Liver (tissue), 9 donors: ENCODE results near the gene CHST12. TPM values are rescaled to one million over a fixed set of nuclear protein-coding genes. Genes with fewer than 3 reads are reported as not detected.

Experiments
- DNase-seq: peaks from one replicate; pipeline ENCODE4 v3.0.0-alpha.2; 2017; ENCODE audit warnings: low spot score
- H3K27ac ChIP-seq, 2 donors: one replicate each; pipeline ENCODE4 v1.7.0; 2013; ENCODE audit warnings: inconsistent platforms in 2 of 2, low read length in 2 of 2, control low read depth in 1 of 2, low read depth in 1 of 2, mild to moderate bottlenecking in 1 of 2
- H3K27me3 ChIP-seq, 4 donors: one replicate each; pipeline versions ENCODE4 v1.6.1 to v1.7.0; 2013; ENCODE audit warnings: low read length in 3 of 4, inconsistent platforms in 1 of 4, mild to moderate bottlenecking in 1 of 4, moderate library complexity in 1 of 4; ENCODE audit not compliant: control insufficient read depth in 4 of 4, insufficient read depth in 4 of 4
- H3K36me3 ChIP-seq, 4 donors: one replicate each; pipeline versions ENCODE4 v1.6.1 to v1.7.0; 2013; ENCODE audit warnings: low read length in 3 of 4, mild to moderate bottlenecking in 3 of 4, low read depth in 1 of 4, moderate library complexity in 1 of 4; ENCODE audit not compliant: control insufficient read depth in 4 of 4, insufficient read depth in 3 of 4
- H3K4me1 ChIP-seq, 4 donors: one replicate each; pipeline versions ENCODE4 v1.6.1 to v1.7.0; 2013; ENCODE audit warnings: low read length in 3 of 4, mild to moderate bottlenecking in 3 of 4, moderate library complexity in 1 of 4; ENCODE audit not compliant: control insufficient read depth in 4 of 4, insufficient read depth in 4 of 4
- H3K4me3 ChIP-seq, 3 donors: one replicate each; pipeline versions ENCODE4 v1.6.1 to v1.7.0; 2013; ENCODE audit warnings: low read length in 3 of 3, control low read depth in 1 of 3, low read depth in 1 of 3, mild to moderate bottlenecking in 1 of 3
- H3K9ac ChIP-seq, 2 donors: one replicate each; pipeline ENCODE4 v1.7.0; 2013; ENCODE audit warnings: low read length in 2 of 2, mild to moderate bottlenecking in 2 of 2, moderate library complexity in 2 of 2, control low read depth in 1 of 2, low read depth in 1 of 2
- H3K9me3 ChIP-seq, 4 donors: one replicate each; pipeline versions ENCODE4 v1.6.1 to v1.7.0; 2013; ENCODE audit warnings: low read length in 3 of 4; ENCODE audit not compliant: control insufficient read depth in 4 of 4
- EGR1 ChIP-seq, 2 donors: IDR thresholded peaks; 2 replicates each; pipeline ENCODE4 v1.6.1; 2016 to 2018; ENCODE audit warnings: antibody characterized with exemption in 2 of 2, low read depth in 2 of 2
- FOXA1 ChIP-seq: IDR thresholded peaks from 2 replicates; pipeline ENCODE4 v1.6.1; 2016; ENCODE audit warnings: antibody characterized with exemption
- FOXA2 ChIP-seq: IDR thresholded peaks from 2 replicates; pipeline ENCODE4 v1.6.1; 2016; ENCODE audit warnings: antibody characterized with exemption
- GABPA ChIP-seq, 2 donors: IDR thresholded peaks in 1 of 2; conservative IDR thresholded peaks in 1 of 2; 2 replicates each; pipeline ENCODE4 v1.6.1; 2016; ENCODE audit warnings: antibody characterized with exemption in 2 of 2, mild to moderate bottlenecking in 1 of 2, moderate library complexity in 1 of 2
- HNF4A ChIP-seq, 2 donors: conservative IDR thresholded peaks; 2 replicates each; pipeline ENCODE4 v1.6.1; 2016; ENCODE audit warnings: antibody characterized with exemption in 2 of 2, mild to moderate bottlenecking in 2 of 2
- HNF4G ChIP-seq: IDR thresholded peaks from 2 replicates; pipeline ENCODE4 v1.6.1; 2016; ENCODE audit warnings: antibody characterized with exemption
- NR2F2 ChIP-seq: IDR thresholded peaks from 2 replicates; pipeline ENCODE4 v1.6.1; 2016; ENCODE audit warnings: antibody characterized with exemption
- RAD21 ChIP-seq, 2 donors: IDR thresholded peaks; 2 replicates each; pipeline ENCODE4 v1.6.1; 2016; ENCODE audit warnings: antibody characterized with exemption in 2 of 2, mild to moderate bottlenecking in 2 of 2
- RXRA ChIP-seq, 2 donors: IDR thresholded peaks; 2 replicates each; pipeline ENCODE4 v1.6.1; 2017 to 2018; ENCODE audit warnings: antibody characterized with exemption in 2 of 2, mild to moderate bottlenecking in 1 of 2
- SP1 ChIP-seq: IDR thresholded peaks from 2 replicates; pipeline ENCODE4 v1.6.1; 2018; ENCODE audit warnings: antibody characterized with exemption, mild to moderate bottlenecking
- TAF1 ChIP-seq: conservative IDR thresholded peaks from 2 replicates; pipeline ENCODE4 v1.6.1; 2016; ENCODE audit warnings: antibody characterized with exemption, mild to moderate bottlenecking
- YY1 ChIP-seq: IDR thresholded peaks from 2 replicates; pipeline ENCODE4 v1.6.1; 2016; ENCODE audit warnings: antibody characterized with exemption, mild to moderate bottlenecking
- WGBS: extraction: QIAGEN DNeasy Blood & Tissue Kit; methylation state at CpG from one replicate; pipeline ENCODE4 v1.1.7; 2013; 5-methylcytosine and 5-hydroxymethylcytosine counted together
- polyA plus RNA-seq, 2 donors: library from polyadenylated mRNA; stranded (reverse) in 1 of 2; unstranded in 1 of 2; fragments of 200-250 nt in 1 of 2; fragments of >200 nt in 1 of 2; fragmentation: Nextera tagmentation in 1 of 2; extraction: Ambion mirVana in 1 of 2; gene quantifications; one replicate each; pipeline versions ENCODE4 v1.2.1 to v1.2.3, GENCODE V29; 2013 to 2015
- total RNA-seq, 2 donors: library from RNA; depleted of rRNA; stranded (reverse); fragments of >200 nt; gene quantifications; one replicate each; pipeline ENCODE4 v1.2.3, GENCODE V29; 2014
- TF ChIP-seq, protein P1 (sequence below): IDR thresholded peaks from 2 replicates; pipeline ENCODE4 v1.6.1; 2016; ENCODE audit warnings: antibody characterized with exemption, mild to moderate bottlenecking
- TF ChIP-seq, protein P2 (sequence below): fragments of 150-350 bp; IDR thresholded peaks from 2 replicates; pipeline ENCODE4 v1.5.1; 2017; ENCODE audit warnings: improper control_type of control experiment, low read depth, low read length; ENCODE audit not compliant: missing input control
- TF ChIP-seq, protein P3 (sequence below): IDR thresholded peaks from 2 replicates; pipeline ENCODE4 v1.6.1; 2016; ENCODE audit warnings: antibody characterized with exemption
- TF ChIP-seq, protein P4 (sequence below): IDR thresholded peaks from 2 replicates; pipeline ENCODE4 v1.6.1; 2016; ENCODE audit warnings: antibody characterized with exemption
- donor health status: healthy.
- donor health status: healthy.
- donor health status: healthy.
- donor health status: healthy.
- donor health status: healthy.

CHST12 gene
- total and polyA plus RNA-seq, 4 donors = 3.2 to 11.9 (median 5.2) TPM

DNA sequence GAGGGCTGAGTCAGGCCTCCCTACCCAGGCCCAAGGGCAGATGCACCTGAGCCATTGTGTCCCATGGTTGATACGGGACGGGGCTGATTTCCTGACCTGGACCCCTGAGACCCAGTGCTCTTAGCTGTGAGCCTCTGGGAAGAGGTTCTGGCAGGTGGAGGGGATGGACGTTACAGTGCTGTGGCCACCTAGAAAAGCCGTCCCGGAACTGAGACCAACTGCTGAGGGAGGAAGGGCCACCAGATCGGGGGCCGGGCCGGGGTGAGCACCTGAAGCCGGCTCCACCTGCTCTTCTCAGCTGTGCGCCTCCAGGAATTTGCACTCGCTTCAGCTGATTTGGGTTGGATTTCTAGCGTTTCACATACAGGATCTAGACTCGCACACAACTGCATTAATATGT, 35.4 kb downstream of the CHST12 start:
- WGBS = 95% methylated on average over 13 of the region's 13 CpGs
- no peak for TF ChIP-seq TAF1
- no peak for TF ChIP-seq RAD21 (IDR thresholded peaks at IDR 0.05)
- TF ChIP-seq YY1 = no peak
- no peak for TF ChIP-seq EGR1 (IDR thresholded peaks at IDR 0.05; ENCODE audit: low read depth in 2 of 2)
- no peak for TF ChIP-seq HNF4A (conservative IDR thresholded peaks at IDR 0.05)
- TF ChIP-seq FOXA2 = no peak
- TF ChIP-seq FOXA1 = no peak
- no peak for TF ChIP-seq SP1
- TF ChIP-seq HNF4G = no peak
- TF ChIP-seq, protein P1, sequence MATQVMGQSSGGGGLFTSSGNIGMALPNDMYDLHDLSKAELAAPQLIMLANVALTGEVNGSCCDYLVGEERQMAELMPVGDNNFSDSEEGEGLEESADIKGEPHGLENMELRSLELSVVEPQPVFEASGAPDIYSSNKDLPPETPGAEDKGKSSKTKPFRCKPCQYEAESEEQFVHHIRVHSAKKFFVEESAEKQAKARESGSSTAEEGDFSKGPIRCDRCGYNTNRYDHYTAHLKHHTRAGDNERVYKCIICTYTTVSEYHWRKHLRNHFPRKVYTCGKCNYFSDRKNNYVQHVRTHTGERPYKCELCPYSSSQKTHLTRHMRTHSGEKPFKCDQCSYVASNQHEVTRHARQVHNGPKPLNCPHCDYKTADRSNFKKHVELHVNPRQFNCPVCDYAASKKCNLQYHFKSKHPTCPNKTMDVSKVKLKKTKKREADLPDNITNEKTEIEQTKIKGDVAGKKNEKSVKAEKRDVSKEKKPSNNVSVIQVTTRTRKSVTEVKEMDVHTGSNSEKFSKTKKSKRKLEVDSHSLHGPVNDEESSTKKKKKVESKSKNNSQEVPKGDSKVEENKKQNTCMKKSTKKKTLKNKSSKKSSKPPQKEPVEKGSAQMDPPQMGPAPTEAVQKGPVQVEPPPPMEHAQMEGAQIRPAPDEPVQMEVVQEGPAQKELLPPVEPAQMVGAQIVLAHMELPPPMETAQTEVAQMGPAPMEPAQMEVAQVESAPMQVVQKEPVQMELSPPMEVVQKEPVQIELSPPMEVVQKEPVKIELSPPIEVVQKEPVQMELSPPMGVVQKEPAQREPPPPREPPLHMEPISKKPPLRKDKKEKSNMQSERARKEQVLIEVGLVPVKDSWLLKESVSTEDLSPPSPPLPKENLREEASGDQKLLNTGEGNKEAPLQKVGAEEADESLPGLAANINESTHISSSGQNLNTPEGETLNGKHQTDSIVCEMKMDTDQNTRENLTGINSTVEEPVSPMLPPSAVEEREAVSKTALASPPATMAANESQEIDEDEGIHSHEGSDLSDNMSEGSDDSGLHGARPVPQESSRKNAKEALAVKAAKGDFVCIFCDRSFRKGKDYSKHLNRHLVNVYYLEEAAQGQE = no peak
- TF ChIP-seq, protein P2, sequence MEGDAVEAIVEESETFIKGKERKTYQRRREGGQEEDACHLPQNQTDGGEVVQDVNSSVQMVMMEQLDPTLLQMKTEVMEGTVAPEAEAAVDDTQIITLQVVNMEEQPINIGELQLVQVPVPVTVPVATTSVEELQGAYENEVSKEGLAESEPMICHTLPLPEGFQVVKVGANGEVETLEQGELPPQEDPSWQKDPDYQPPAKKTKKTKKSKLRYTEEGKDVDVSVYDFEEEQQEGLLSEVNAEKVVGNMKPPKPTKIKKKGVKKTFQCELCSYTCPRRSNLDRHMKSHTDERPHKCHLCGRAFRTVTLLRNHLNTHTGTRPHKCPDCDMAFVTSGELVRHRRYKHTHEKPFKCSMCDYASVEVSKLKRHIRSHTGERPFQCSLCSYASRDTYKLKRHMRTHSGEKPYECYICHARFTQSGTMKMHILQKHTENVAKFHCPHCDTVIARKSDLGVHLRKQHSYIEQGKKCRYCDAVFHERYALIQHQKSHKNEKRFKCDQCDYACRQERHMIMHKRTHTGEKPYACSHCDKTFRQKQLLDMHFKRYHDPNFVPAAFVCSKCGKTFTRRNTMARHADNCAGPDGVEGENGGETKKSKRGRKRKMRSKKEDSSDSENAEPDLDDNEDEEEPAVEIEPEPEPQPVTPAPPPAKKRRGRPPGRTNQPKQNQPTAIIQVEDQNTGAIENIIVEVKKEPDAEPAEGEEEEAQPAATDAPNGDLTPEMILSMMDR = no peak
- peaks cover 0 to 15% (median 5%) of the 10 kb centered on the region in 4 donors for H3K36me3 ChIP-seq
- H3K4me3 ChIP-seq = no peak overlapping the region
- H3K27me3 ChIP-seq = no peaks in the 10 kb centered on the region
- no peak overlapping the region for H3K9ac ChIP-seq
- DNase-seq = no peak
- H3K9me3 ChIP-seq = no peaks in the 10 kb centered on the region
- H3K27ac ChIP-seq = no peak overlapping the region
- no peaks in the 10 kb centered on the region for H3K4me1 ChIP-seq

DNA sequence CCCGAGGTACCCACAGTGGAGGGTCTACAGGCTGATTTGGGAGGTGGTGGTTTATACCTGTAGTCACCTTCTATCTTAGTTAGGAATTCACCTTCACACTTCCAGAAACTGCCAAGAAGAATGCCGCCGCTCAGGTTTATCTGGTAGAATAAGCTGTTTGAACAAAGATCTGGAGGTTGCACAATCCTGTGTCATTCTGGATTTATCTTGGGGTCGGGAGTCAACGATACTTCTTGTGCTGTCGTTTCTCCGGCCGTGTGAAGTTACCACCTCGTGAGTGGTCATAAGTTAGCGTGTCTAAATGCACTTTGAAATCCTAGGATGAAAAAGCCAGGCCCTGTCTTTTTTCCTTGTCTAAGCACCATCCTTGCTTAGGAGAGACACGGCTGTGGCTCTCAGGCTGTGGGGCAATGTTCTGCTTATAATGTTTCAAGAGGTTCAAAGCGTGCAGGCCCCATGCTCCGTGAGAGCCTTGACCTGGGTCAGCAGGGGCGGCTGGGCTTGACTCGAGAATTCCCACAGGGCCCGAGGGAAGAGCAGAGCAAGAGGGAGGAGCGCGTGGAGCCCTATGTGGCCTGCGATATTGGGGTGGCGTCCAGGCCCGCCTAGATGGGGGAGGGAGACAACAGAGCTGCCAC, 37.3 kb downstream of the CHST12 start:
- Histone ChIP-seq H3K9me3 (no peaks in the 10 kb centered on the region), H3K4me1 (no peaks in the 10 kb centered on the region), H3K36me3 (peaks cover 0 to 9% (median 5%) of the 10 kb centered on the region in 4 donors), H3K9ac (no peak overlapping the region), H3K27me3 (no peaks in the 10 kb centered on the region), H3K4me3 (no peak overlapping the region), H3K27ac (no peak overlapping the region)
- 81% methylated on average over 21 of the region's 21 CpGs for WGBS
- no peak for DNase-seq
- TF ChIP-seq FOXA1 (no peak), FOXA2 (no peak), NR2F2 (no peak), TAF1 (no peak), YY1 (no peak), RAD21 (IDR thresholded peaks at IDR 0.05) (no peak), EGR1 (IDR thresholded peaks at IDR 0.05; ENCODE audit: low read depth in 2 of 2) (no peak), HNF4A (conservative IDR thresholded peaks at IDR 0.05) (no peak), GABPA (IDR thresholded peaks at IDR 0.05 in 1 of 2, conservative IDR thresholded peaks at IDR 0.05 in 1 of 2) (no peak), RXRA (IDR thresholded peaks at IDR 0.05) (no peak)
- TF ChIP-seq, protein P1 = no peak
- TF ChIP-seq, protein P3, sequence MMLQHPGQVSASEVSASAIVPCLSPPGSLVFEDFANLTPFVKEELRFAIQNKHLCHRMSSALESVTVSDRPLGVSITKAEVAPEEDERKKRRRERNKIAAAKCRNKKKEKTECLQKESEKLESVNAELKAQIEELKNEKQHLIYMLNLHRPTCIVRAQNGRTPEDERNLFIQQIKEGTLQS = no peak
- TF ChIP-seq, protein P4, sequence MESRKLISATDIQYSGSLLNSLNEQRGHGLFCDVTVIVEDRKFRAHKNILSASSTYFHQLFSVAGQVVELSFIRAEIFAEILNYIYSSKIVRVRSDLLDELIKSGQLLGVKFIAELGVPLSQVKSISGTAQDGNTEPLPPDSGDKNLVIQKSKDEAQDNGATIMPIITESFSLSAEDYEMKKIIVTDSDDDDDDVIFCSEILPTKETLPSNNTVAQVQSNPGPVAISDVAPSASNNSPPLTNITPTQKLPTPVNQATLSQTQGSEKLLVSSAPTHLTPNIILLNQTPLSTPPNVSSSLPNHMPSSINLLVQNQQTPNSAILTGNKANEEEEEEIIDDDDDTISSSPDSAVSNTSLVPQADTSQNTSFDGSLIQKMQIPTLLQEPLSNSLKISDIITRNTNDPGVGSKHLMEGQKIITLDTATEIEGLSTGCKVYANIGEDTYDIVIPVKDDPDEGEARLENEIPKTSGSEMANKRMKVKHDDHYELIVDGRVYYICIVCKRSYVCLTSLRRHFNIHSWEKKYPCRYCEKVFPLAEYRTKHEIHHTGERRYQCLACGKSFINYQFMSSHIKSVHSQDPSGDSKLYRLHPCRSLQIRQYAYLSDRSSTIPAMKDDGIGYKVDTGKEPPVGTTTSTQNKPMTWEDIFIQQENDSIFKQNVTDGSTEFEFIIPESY = no peak
